ENCODE results near the gene GNPTG.

- TF ChIP-seq TCF7L2 (IDR thresholded peaks at IDR 0.05; ENCODE audit: low read depth, low read length) (no peak), NR2F2 (IDR thresholded peaks at IDR 0.05; ENCODE audit: borderline replicate concordance, low read depth) (no peak), CTCF (CRISPR knock-in tag; IDR thresholded peaks at IDR 0.05) (no peak), ZMYM2 (CRISPR knock-in tag; IDR thresholded peaks at IDR 0.05) (no peak), CBX2 (IDR thresholded peaks at IDR 0.05; ENCODE audit: low read depth, low read length) (no peak), CBX2 (CRISPR knock-in tag; IDR thresholded peaks at IDR 0.05; ENCODE audit: low read depth) (no peak), U2AF1 (optimal IDR thresholded peaks at IDR 0.05; ENCODE audit: low read depth, low read length) (no peak), HNF1B (CRISPR knock-in tag; IDR thresholded peaks at IDR 0.05) (no peak), SAFB2 (CRISPR knock-in tag; IDR thresholded peaks at IDR 0.05; ENCODE audit: borderline replicate concordance, low read depth) (no peak), POLR2A (IDR thresholded peaks at IDR 0.05; ENCODE audit: insufficient read depth in 1 of 2, low read depth in 2 of 2, low read length in 2 of 2) (no peak)
- TF ChIP-seq, protein P1, sequence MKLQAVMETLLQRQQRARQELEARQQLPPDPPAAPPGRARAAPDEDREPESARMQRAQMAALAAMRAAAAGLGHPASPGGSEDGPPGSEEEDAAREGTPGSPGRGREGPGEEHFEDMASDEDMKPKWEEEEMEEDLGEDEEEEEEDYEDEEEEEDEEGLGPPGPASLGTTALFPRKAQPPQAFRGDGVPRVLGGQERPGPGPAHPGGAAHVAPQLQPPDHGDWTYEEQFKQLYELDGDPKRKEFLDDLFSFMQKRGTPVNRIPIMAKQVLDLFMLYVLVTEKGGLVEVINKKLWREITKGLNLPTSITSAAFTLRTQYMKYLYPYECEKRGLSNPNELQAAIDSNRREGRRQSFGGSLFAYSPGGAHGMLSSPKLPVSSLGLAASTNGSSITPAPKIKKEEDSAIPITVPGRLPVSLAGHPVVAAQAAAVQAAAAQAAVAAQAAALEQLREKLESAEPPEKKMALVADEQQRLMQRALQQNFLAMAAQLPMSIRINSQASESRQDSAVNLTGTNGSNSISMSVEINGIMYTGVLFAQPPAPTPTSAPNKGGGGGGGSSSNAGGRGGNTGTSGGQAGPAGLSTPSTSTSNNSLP (IDR thresholded peaks at IDR 0.05; ENCODE audit: low read depth, low read length), result no peak
Observed at GRCh38 chr16:1354815-1355540, 3.2 kb downstream of the GNPTG start.
